OCI-LY7 (cell line): ENCODE data around the gene IFT80. TPM values are rescaled to one million over a fixed set of nuclear protein-coding genes. Genes with fewer than 3 reads are reported as not detected.

Source experiments
- BruUV-seq: library from RNA; stranded (reverse); fragments of 400-500 nt; replicated peaks from 2 replicates; lab custom pipeline; 2021; lab: Mats Ljungman, UMichigan
- CTCF ChIA-PET: fragments of 300-600 bp; sonication (Branson Sonifier 250); formaldehyde crosslinking; loops from one replicate; lab custom pipeline; 2022; ENCODE audit warnings: antibody characterized with exemption; ENCODE audit not compliant: unreplicated experiment; lab: Charles Lee
- POLR2A ChIA-PET: fragments of 300-600 bp; sonication (Branson Sonifier 250); formaldehyde crosslinking; loops from one replicate; lab custom pipeline; 2022; ENCODE audit warnings: antibody characterized with exemption; lab: Charles Lee
- DNase-seq: peaks from one replicate; pipeline ENCODE4 v3.0.0-alpha.2; 2015; ENCODE audit warnings: low spot score
- H2AFZ ChIP-seq: fragments of 200-600 bp; sonication (generic), shearing (Covaris generic); 2 replicates; pipeline ENCODE4 v1.6.1; 2014; ENCODE audit warnings: mild to moderate bottlenecking, antibody characterized with exemption, low read length, moderate library complexity
- H3K27ac ChIP-seq: fragments of 200-600 bp; sonication (generic); 2 replicates; pipeline ENCODE4 v1.5.1; 2014; ENCODE audit warnings: mixed run types, low read depth, mild to moderate bottlenecking, moderate library complexity, low read length, inconsistent platforms; ENCODE audit not compliant: poor library complexity, severe bottlenecking
- H3K36me3 ChIP-seq: fragments of 200-600 bp; sonication (generic); 2 replicates; pipeline ENCODE4 v1.6.1; 2014; ENCODE audit warnings: mild to moderate bottlenecking, antibody characterized with exemption, low read length, moderate library complexity, mixed read lengths; ENCODE audit not compliant: insufficient read depth
- H3K4me1 ChIP-seq: fragments of 200-600 bp; sonication (generic); 2 replicates; pipeline ENCODE4 v1.5.1; 2014; ENCODE audit warnings: mild to moderate bottlenecking, low read length; ENCODE audit not compliant: insufficient read depth, poor library complexity, severe bottlenecking
- H3K4me2 ChIP-seq: fragments of 200-600 bp; sonication (generic); 2 replicates; pipeline ENCODE4 v1.6.1; 2014; ENCODE audit warnings: mild to moderate bottlenecking, low read length
- H3K4me3 ChIP-seq: fragments of 200-600 bp; sonication (generic); 2 replicates; pipeline ENCODE4 v1.5.1; 2014; ENCODE audit warnings: mild to moderate bottlenecking, low read depth, low read length; ENCODE audit not compliant: poor library complexity, severe bottlenecking
- H3K79me2 ChIP-seq: fragments of 200-600 bp; sonication (generic); 2 replicates; pipeline ENCODE4 v1.6.1; 2016; ENCODE audit warnings: low read depth, mild to moderate bottlenecking, low read length, moderate library complexity, mixed read lengths; ENCODE audit not compliant: insufficient read depth
- H3K9me2 ChIP-seq: fragments of 200-600 bp; sonication (generic); 2 replicates; pipeline ENCODE4 v1.6.1; 2016; ENCODE audit warnings: mild to moderate bottlenecking, low read length, mixed read lengths; ENCODE audit not compliant: insufficient read depth
- H3K9me3 ChIP-seq: fragments of 200-600 bp; sonication (generic); 2 replicates; pipeline ENCODE4 v1.6.1; 2014; ENCODE audit warnings: mild to moderate bottlenecking, mixed run types, low read length, mixed read lengths
- H4K20me1 ChIP-seq: fragments of 200-600 bp; sonication (generic); 2 replicates; pipeline ENCODE4 v1.6.1; 2014; ENCODE audit warnings: mild to moderate bottlenecking, antibody characterized with exemption, low read length, moderate library complexity, mixed read lengths; ENCODE audit not compliant: insufficient read depth
- EZH2phosphoT487 ChIP-seq: fragments of 200-600 bp; sonication (generic); IDR thresholded peaks from 2 replicates; pipeline ENCODE4 v1.6.1; 2018; ENCODE audit warnings: low read depth, borderline replicate concordance, mild to moderate bottlenecking, mixed run types, antibody characterized with exemption, low read length, moderate library complexity, mixed read lengths
- intact Hi-C: fragments of 100-400 bp; cut with micrococcal nuclease; formaldehyde crosslinking; loops from one replicate; pipeline ENCODE4 v1.10.0; 2022; ENCODE audit not compliant: unreplicated experiment
- total RNA-seq, 2 experiments: library from RNA; depleted of rRNA in 1 of 2; stranded (reverse); fragments of >200 nt in 1 of 2; shearing (Covaris generic) in 1 of 2; gene quantifications; 2 replicates each; pipeline ENCODE4 v1.2.3, GENCODE V29; 2014 to 2022
- TF ChIP-seq, protein P1 (sequence below): fragments of 200-600 bp; sonication (generic); conservative IDR thresholded peaks from 2 replicates; pipeline ENCODE4 v1.5.1; 2014; ENCODE audit warnings: mild to moderate bottlenecking, antibody characterized with exemption, low read length, moderate library complexity, mixed read lengths

The IFT80 gene
- total RNA-seq, 2 experiments from 2014 or later, result 33.5 to 49.5 TPM

DNA sequence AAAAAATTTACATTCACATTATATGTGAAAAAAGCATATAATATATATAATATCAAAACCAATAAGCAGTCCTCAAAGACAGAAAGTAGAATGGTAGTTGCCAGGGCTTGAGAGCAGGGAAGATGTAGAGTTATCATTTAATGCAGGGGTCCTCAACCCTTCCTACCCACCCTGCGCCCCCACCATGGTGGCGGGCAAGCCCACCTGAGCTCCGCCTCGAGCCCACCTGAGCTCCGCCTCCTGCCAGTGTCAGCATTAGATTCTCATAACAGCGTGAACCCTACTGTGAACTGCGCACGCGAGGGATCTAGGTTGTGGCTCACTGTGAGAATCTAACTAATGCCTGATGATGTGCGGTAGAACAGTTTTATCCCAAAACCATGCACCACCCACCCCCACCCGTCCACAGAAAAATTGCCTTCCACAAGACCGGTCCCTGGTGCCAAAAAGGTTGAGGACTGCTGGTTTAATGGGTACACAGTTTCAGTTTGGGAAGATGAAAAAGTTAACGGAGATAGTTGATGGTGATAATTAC, 47.6 kb upstream of the IFT80 start:
- peaks cover 21% of the 10 kb centered on the region; the same call in 1 of the 2 replicates for H3K9me3 ChIP-seq
- no peaks in the 10 kb centered on the region for H4K20me1 ChIP-seq
- ChIA-PET CTCF (no interaction called here), POLR2A (interaction anchor here (0.7 to 3.6 kb wide), 2 partner anchors 10 to 34 kb away, joined by 3 to 22 read pairs; no protein-coding TSS in a partner anchor)
- no peak for TF ChIP-seq EZH2phosphoT487
- TF ChIP-seq, protein P1, sequence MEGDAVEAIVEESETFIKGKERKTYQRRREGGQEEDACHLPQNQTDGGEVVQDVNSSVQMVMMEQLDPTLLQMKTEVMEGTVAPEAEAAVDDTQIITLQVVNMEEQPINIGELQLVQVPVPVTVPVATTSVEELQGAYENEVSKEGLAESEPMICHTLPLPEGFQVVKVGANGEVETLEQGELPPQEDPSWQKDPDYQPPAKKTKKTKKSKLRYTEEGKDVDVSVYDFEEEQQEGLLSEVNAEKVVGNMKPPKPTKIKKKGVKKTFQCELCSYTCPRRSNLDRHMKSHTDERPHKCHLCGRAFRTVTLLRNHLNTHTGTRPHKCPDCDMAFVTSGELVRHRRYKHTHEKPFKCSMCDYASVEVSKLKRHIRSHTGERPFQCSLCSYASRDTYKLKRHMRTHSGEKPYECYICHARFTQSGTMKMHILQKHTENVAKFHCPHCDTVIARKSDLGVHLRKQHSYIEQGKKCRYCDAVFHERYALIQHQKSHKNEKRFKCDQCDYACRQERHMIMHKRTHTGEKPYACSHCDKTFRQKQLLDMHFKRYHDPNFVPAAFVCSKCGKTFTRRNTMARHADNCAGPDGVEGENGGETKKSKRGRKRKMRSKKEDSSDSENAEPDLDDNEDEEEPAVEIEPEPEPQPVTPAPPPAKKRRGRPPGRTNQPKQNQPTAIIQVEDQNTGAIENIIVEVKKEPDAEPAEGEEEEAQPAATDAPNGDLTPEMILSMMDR, result no peak
- BruUV-seq, result no TSS peak
- no peak overlapping the region for H3K27ac ChIP-seq
- H3K9me2 ChIP-seq, result no peaks in the 10 kb centered on the region
- H3K79me2 ChIP-seq, result peaks cover 76% of the 10 kb centered on the region
- H3K4me2 ChIP-seq, result peak overlapping the region; percentile 71
- H3K36me3 ChIP-seq, result peaks cover 65% of the 10 kb centered on the region
- H3K4me1 ChIP-seq, result peaks cover 27% of the 10 kb centered on the region
- peak overlapping the region; percentile 86 for H3K4me3 ChIP-seq
- intact Hi-C loops, result loop anchor here (10.0 kb wide), 1 partner anchor 778 kb away; the partner anchor contains the start of gene NMD3
- no peak overlapping the region for H2AFZ ChIP-seq
- no peak for DNase-seq

DNA sequence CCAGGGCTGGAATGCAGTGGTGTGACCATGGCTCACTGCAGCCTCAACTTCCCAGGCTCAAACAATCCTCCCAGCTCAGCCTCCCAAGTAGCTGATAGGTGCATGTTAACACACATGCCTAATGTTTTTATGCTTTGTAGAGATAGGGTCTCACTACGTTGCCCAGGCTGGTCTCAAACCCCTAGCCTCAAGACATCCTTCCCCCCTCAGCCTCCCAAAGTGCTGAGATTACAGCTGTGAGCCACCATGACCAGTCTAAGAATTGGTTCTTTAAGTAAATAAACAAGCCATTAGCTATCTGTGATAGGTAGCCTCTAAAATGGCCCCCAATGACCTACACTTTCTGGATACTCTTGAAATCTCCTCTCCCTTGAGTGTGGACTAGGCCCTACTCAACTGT, 46.8 kb upstream of the IFT80 start:
- Histone ChIP-seq H3K9me3 (peaks cover 21% of the 10 kb centered on the region; the same call in 1 of the 2 replicates), H3K27ac (no peak overlapping the region), H3K9me2 (no peaks in the 10 kb centered on the region), H4K20me1 (no peaks in the 10 kb centered on the region), H2AFZ (no peak overlapping the region), H3K4me2 (peak overlapping the region; percentile 71), H3K36me3 (peaks cover 73% of the 10 kb centered on the region), H3K4me3 (no peak overlapping the region), H3K4me1 (peaks cover 27% of the 10 kb centered on the region), H3K79me2 (peaks cover 84% of the 10 kb centered on the region)
- POLR2A ChIA-PET, result interaction anchor here (0.6 to 3.6 kb wide), 5 partner anchors 10 to 44 kb away, joined by 3 to 22 read pairs (median 5); no protein-coding TSS in a partner anchor
- BruUV-seq, result no TSS peak
- CTCF ChIA-PET, result no interaction called here
- DNase-seq, result no peak
- intact Hi-C loops, result loop anchor here (10.0 kb wide), 1 partner anchor 779 kb away; the partner anchor contains the start of gene NMD3
- no peak for TF ChIP-seq EZH2phosphoT487
- TF ChIP-seq, protein P1, result no peak

DNA sequence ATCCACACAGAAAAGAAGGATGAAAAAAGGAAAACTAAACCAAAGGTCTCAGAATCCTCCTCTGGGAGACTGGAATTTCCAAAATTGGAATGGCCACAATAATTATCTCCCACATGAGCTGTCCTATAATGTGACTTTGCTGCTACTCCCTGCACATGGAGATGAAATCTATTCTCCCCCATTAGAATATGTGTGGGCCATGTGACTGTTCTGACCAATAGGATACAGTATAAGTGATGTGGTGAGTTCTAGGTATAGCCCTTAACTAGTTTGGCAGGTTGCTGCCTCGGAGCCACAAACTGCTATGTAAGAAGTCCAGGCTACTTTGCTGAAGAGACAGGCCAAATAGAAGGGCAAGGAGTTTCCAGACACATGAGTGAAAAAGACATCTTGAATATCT, 45.4 kb upstream of the IFT80 start:
- no TSS peak for BruUV-seq
- H3K36me3 ChIP-seq, result peaks cover 87% of the 10 kb centered on the region
- H4K20me1 ChIP-seq, result no peaks in the 10 kb centered on the region
- H3K9me2 ChIP-seq, result no peaks in the 10 kb centered on the region
- peaks cover 26% of the 10 kb centered on the region; the same call in 1 of the 2 replicates for H3K9me3 ChIP-seq
- H3K4me1 ChIP-seq, result peaks cover 18% of the 10 kb centered on the region
- H3K4me2 ChIP-seq, result 0 out of 2 replicates have a peak overlapping the region, but pooled peaks have one; percentile 4
- ChIA-PET POLR2A (interaction anchor here (0.5 to 3.6 kb wide), 7 partner anchors 8 to 50 kb away, joined by 3 to 22 read pairs (median 4); no protein-coding TSS in a partner anchor), CTCF (no interaction called here)
- no peak for DNase-seq
- TF ChIP-seq, protein P1, result no peak
- TF ChIP-seq EZH2phosphoT487, result no peak
- no peak overlapping the region for H3K27ac ChIP-seq
- no peak overlapping the region for H3K4me3 ChIP-seq
- H2AFZ ChIP-seq, result no peak overlapping the region
- H3K79me2 ChIP-seq, result peaks cover 98% of the 10 kb centered on the region
- intact Hi-C loops, result loop anchor here (10.0 kb wide), 1 partner anchor 780 kb away; the partner anchor contains the start of gene NMD3
